ENCODE data around the gene UACA. TPM values are rescaled to one million over a fixed set of nuclear protein-coding genes. Genes with fewer than 3 reads are reported as not detected.

The UACA gene
- total and polyA plus RNA-seq, 2 experiments from 2014 or later, result 21.5 to 35.8 TPM

DNA sequence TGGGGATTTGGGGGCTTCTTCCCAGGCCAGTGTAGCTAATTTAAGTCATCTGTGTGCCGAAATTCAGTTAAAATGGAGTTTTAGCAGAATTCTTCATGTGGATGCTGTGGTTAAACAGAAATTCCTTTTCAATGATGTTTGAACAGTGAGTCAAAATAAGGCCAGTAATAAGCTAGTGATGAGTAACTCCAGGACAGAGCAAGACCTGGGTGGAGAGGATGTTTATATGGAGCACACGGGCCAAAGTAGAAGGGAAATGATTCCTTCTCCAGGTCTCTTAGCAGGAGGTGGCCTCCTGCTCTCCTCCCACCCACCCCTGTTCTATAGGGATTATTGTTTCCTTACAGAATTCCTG lies 31.9 kb upstream of the UACA start:
- DNase-seq (ENCODE audit: low spot score) (no peak), ATAC-seq (no peak)
- no peak overlapping the region for H2AFZ ChIP-seq
- no peaks in the 10 kb centered on the region for H3K36me3 ChIP-seq (ENCODE audit: insufficient read depth)
- peaks cover 4% of the 10 kb centered on the region; the same call in 1 of the 3 replicates for H3K4me1 Mint-ChIP-seq
- H3K27ac Mint-ChIP-seq, result no peak overlapping the region
- H3K36me3 Mint-ChIP-seq (ENCODE audit: low read depth), result no peaks in the 10 kb centered on the region
- H3K4me2 ChIP-seq, result no peak overlapping the region
- no peak overlapping the region for H3K4me3 ChIP-seq
- no peaks in the 10 kb centered on the region for H3K9me3 Mint-ChIP-seq
- H3K4me3 Mint-ChIP-seq, result no peak overlapping the region
- no peaks in the 10 kb centered on the region for H3K27me3 ChIP-seq (ENCODE audit: insufficient read depth)
- H4K20me1 ChIP-seq (replicated peaks; ENCODE audit: insufficient read depth), result no peaks in the 10 kb centered on the region
- H3K79me2 ChIP-seq (replicated peaks; ENCODE audit: insufficient read depth), result no peaks in the 10 kb centered on the region
- H3K9me2 ChIP-seq (ENCODE audit: insufficient read depth), result no peaks in the 10 kb centered on the region
- no peaks in the 10 kb centered on the region for H3F3A ChIP-seq (replicated peaks; ENCODE audit: low read depth)
- peaks cover 2% of the 10 kb centered on the region for H3K27me3 Mint-ChIP-seq (ENCODE audit: insufficient read depth, low read depth, poor library complexity)
- TF ChIP-seq ZNF462 (CRISPR knock-in tag; IDR thresholded peaks at IDR 0.05) (no peak), EZH2 (IDR thresholded peaks at IDR 0.05; ENCODE audit: low read depth, unreplicated experiment) (no peak)
- H3K27ac ChIP-seq (ENCODE audit: low read depth), result no peak overlapping the region
- no peaks in the 10 kb centered on the region for H3K4me1 ChIP-seq (ENCODE audit: insufficient read depth)

DNA sequence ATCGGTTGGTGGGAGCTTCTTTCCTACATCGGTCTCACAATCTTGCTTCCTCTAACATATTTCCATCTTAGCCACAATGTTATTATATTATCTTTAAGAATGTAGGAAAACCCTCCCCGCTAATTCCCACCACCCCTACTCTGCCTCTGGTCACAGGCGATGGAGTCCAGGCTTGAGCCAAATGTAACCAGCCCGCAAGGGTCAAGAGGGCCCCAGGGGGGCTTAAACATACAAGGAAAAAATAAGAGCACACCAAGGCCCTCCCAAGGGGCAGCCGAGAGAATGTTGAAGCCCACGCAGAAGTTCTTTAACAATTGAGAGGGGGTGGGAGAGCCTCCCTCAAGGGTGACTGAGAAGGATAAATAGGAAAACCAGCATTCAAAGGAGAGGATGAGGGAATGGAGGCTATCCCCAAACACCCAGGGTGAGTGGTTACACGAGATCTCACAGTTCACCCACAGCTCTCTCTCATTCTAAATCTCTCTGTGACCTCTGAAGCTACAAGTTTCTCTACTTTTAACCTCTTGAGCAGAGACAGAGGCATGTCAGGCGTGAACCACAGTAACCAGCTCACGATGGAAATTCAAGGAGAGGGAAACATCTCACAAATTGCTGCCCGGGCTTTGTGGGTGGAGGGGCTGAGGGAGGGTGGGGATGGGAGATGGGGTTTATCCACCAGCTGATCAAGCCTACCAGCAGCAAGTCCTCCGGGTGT lies 31.4 kb upstream of the UACA start:
- no peak overlapping the region for H3K4me2 ChIP-seq
- no peaks in the 10 kb centered on the region for H3K36me3 ChIP-seq (ENCODE audit: insufficient read depth)
- DNase-seq (ENCODE audit: low spot score), result no peak
- no peaks in the 10 kb centered on the region for H3F3A ChIP-seq (replicated peaks; ENCODE audit: low read depth)
- no peaks in the 10 kb centered on the region for H3K79me2 ChIP-seq (replicated peaks; ENCODE audit: insufficient read depth)
- H3K9me2 ChIP-seq (ENCODE audit: insufficient read depth), result no peaks in the 10 kb centered on the region
- no peak overlapping the region for H3K4me3 ChIP-seq
- Mint-ChIP-seq H3K27ac (no peak overlapping the region), H3K4me1 (peaks cover 4% of the 10 kb centered on the region; the same call in 1 of the 3 replicates), H3K36me3 (ENCODE audit: low read depth) (no peaks in the 10 kb centered on the region), H3K27me3 (ENCODE audit: insufficient read depth, low read depth, poor library complexity) (peaks cover 2% of the 10 kb centered on the region), H3K9me3 (no peaks in the 10 kb centered on the region), H3K4me3 (no peak overlapping the region)
- TF ChIP-seq POLR2AphosphoS5 (IDR thresholded peaks at IDR 0.05; ENCODE audit: low read depth), result no peak
- no peak for TF ChIP-seq EZH2 (IDR thresholded peaks at IDR 0.05; ENCODE audit: low read depth, unreplicated experiment)
- TF ChIP-seq ZNF462 (CRISPR knock-in tag; IDR thresholded peaks at IDR 0.05), result no peak
- TF ChIP-seq NANOG (IDR thresholded peaks at IDR 0.05; ENCODE audit: borderline replicate concordance), result no peak
- no peak for TF ChIP-seq ZNF331 (CRISPR knock-in tag; IDR thresholded peaks at IDR 0.05; ENCODE audit: low read depth)
- H3K4me1 ChIP-seq (ENCODE audit: insufficient read depth), result no peaks in the 10 kb centered on the region
- no peaks in the 10 kb centered on the region for H3K27me3 ChIP-seq (ENCODE audit: insufficient read depth)
- ATAC-seq, result no peak
- H2AFZ ChIP-seq, result no peak overlapping the region
- H4K20me1 ChIP-seq (replicated peaks; ENCODE audit: insufficient read depth), result no peaks in the 10 kb centered on the region
- H3K27ac ChIP-seq (ENCODE audit: low read depth), result no peak overlapping the region

Measured in GM23338 (cell line).